Endothelial cell of umbilical vein (primary cell): Measurements from ENCODE around the gene GTPBP10. TPM values are rescaled to one million over a fixed set of nuclear protein-coding genes. Genes with fewer than 3 reads are reported as not detected.
"Not testable (repeated sequence)": the region's sequence is repeated elsewhere in the genome, so short reads cannot be mapped to it uniquely, and the experiment has no call there.

ENCODE experiments used
- BruUV-seq: library from RNA; stranded (reverse); fragments of 400-500 nt; replicated peaks from 2 replicates; lab custom pipeline; 2021; lab: Mats Ljungman, UMichigan
- CTCF ChIA-PET: fragments of 300-600, 350-600 bp; sonication (Branson Sonifier 250); formaldehyde crosslinking; loops from one replicate; lab custom pipeline; 2021; ENCODE audit warnings: antibody characterized with exemption, inconsistent platforms; lab: Charles Lee
- POLR2A ChIA-PET: fragments of 300-600, 350-600 bp; sonication (Branson Sonifier 250); formaldehyde crosslinking; loops from one replicate; lab custom pipeline; 2021; ENCODE audit warnings: antibody characterized with exemption, inconsistent platforms; lab: Charles Lee
- DNase-seq: peaks from one replicate; pipeline ENCODE4 v3.0.0-alpha.2; 2011; ENCODE audit warnings: low read depth, low spot score
- FAIRE-seq: peaks from 2 replicates; lab custom pipeline; 2011; peaks lifted over from hg19 to GRCh38; lab: Jason Lieb, UNC
- H2AFZ ChIP-seq: 2 replicates; pipeline ENCODE4 v1.6.0; 2012; ENCODE audit warnings: low read depth, low read length, control low read depth, inconsistent platforms
- H3K27ac ChIP-seq: 2 replicates; pipeline ENCODE4 v1.5.1; 2011; ENCODE audit warnings: low read depth, mild to moderate bottlenecking, control low read depth, low read length, moderate library complexity; ENCODE audit not compliant: insufficient read depth
- H3K27me3 ChIP-seq, 2 experiments: 2 replicates each; pipeline versions ENCODE4 v1.6.0 to v1.6.1; 2011; ENCODE audit warnings: low read length in 2 of 2, mixed read lengths in 1 of 2; ENCODE audit not compliant: control insufficient read depth in 2 of 2, insufficient read depth in 2 of 2
- H3K36me3 ChIP-seq, 2 experiments: 2 replicates in 1 of 2; 3 replicates in 1 of 2; pipeline ENCODE4 v1.5.1; 2011; ENCODE audit warnings: low read length in 2 of 2, mild to moderate bottlenecking in 1 of 2, moderate library complexity in 1 of 2; ENCODE audit not compliant: control insufficient read depth in 2 of 2, insufficient read depth in 2 of 2; ENCODE audit errors: extremely low read depth in 1 of 2
- H3K4me1 ChIP-seq: 3 replicates; pipeline ENCODE4 v1.5.1; 2011; ENCODE audit warnings: mild to moderate bottlenecking, low read length; ENCODE audit not compliant: control insufficient read depth, insufficient read depth; ENCODE audit errors: extremely low read depth
- H3K4me2 ChIP-seq: 2 replicates; pipeline ENCODE4 v1.6.1; 2011; ENCODE audit warnings: low read length, control low read depth, mixed read lengths; ENCODE audit not compliant: insufficient read depth
- H3K4me3 ChIP-seq, 3 experiments: fragments of 200-600 bp in 1 of 3; sonication (generic), shearing (Covaris generic) in 1 of 3; replicated peaks in 1 of 3; 2 replicates each; pipeline ENCODE4 v1.5.1; 2011 to 2016; ENCODE audit warnings: control low read depth in 3 of 3, low read length in 3 of 3, mild to moderate bottlenecking in 2 of 3, inconsistent platforms in 1 of 3, low read depth in 1 of 3, moderate library complexity in 1 of 3; ENCODE audit not compliant: insufficient read depth in 1 of 3
- H3K79me2 ChIP-seq: 2 replicates; pipeline ENCODE4 v1.6.0; 2012; ENCODE audit warnings: low read length, inconsistent platforms; ENCODE audit not compliant: control insufficient read depth, insufficient read depth
- H3K9ac ChIP-seq: replicated peaks from 2 replicates; pipeline ENCODE3; 2011; ENCODE audit warnings: low read length, control low read depth; ENCODE audit not compliant: insufficient read depth; ENCODE audit errors: extremely low read depth
- H3K9me1 ChIP-seq: replicated peaks from 3 replicates; pipeline ENCODE4 v1.6.0; 2011; ENCODE audit warnings: mild to moderate bottlenecking, low read length; ENCODE audit not compliant: control insufficient read depth, insufficient read depth; ENCODE audit errors: extremely low read depth
- H3K9me3 ChIP-seq: replicated peaks from 2 replicates; pipeline ENCODE4 v1.5.1; 2012; ENCODE audit warnings: low read length, inconsistent platforms; ENCODE audit not compliant: control insufficient read depth, insufficient read depth
- H4K20me1 ChIP-seq: replicated peaks from 2 replicates; pipeline ENCODE3; 2011; ENCODE audit warnings: mild to moderate bottlenecking, low read length; ENCODE audit not compliant: control insufficient read depth, insufficient read depth; ENCODE audit errors: extremely low read depth
- EZH2 ChIP-seq: IDR thresholded peaks from 2 replicates; pipeline ENCODE4 v1.6.1; 2012; ENCODE audit warnings: borderline replicate concordance, low read depth, mild to moderate bottlenecking, moderate library complexity, low read length, inconsistent platforms; ENCODE audit not compliant: severe bottlenecking
- FOS ChIP-seq: IDR thresholded peaks from 2 replicates; pipeline ENCODE4 v1.6.1; 2011; ENCODE audit warnings: mild to moderate bottlenecking, low read length, moderate library complexity, borderline replicate concordance; ENCODE audit not compliant: insufficient read depth
- GATA2 ChIP-seq: IDR thresholded peaks from 2 replicates; pipeline ENCODE4 v1.7.0; 2011; ENCODE audit warnings: low read depth, mild to moderate bottlenecking, moderate library complexity, mixed read lengths, low read length; ENCODE audit not compliant: insufficient read length, insufficient read depth
- JUN ChIP-seq: IDR thresholded peaks from 2 replicates; pipeline ENCODE4 v1.6.1; 2011; ENCODE audit warnings: borderline replicate concordance, low read depth; ENCODE audit not compliant: insufficient read length, insufficient read depth
- MYC ChIP-seq: IDR thresholded peaks from one replicate; pipeline ENCODE4 v1.6.1; 2011; ENCODE audit warnings: mild to moderate bottlenecking, low read depth, low read length
- POLR2A ChIP-seq: IDR thresholded peaks from 2 replicates; pipeline ENCODE4 v1.6.1; 2012; ENCODE audit warnings: low read depth, mild to moderate bottlenecking, control low read depth, low read length
- POLR2AphosphoS5 ChIP-seq: IDR thresholded peaks from 2 replicates; pipeline ENCODE4 v1.6.1; 2012; ENCODE audit warnings: low read depth, mild to moderate bottlenecking, control low read depth, low read length, moderate library complexity; ENCODE audit not compliant: insufficient read depth
- dilution Hi-C: fragments of 300-500 bp; cut with MboI; formaldehyde crosslinking; loops from one replicate; pipeline ENCODE4 v1.15.0; 2019; ENCODE audit warnings: low sequenced_read_pairs; ENCODE audit not compliant: extremely low pct_ligation_motif_present
- intact Hi-C: fragments of 100-400 bp; cut with micrococcal nuclease; formaldehyde crosslinking; loops from one replicate; pipeline ENCODE4 v1.10.0; 2022
- polyA plus RNA-seq, 4 experiments: library from polyadenylated mRNA; depleted of rRNA in 3 of 4; stranded (reverse) in 3 of 4; unstranded in 1 of 4; fragments of >200 nt; gene quantifications; 2 replicates each; pipeline versions ENCODE4 v1.2.1 to v1.2.3, GENCODE V29; 2011 to 2012; ENCODE audit warnings: missing spikeins in 1 of 4
- total RNA-seq: library from RNA; stranded (reverse); gene quantifications from 2 replicates; pipeline ENCODE4 v1.2.3, GENCODE V29; 2021
- TF ChIP-seq, protein P1 (sequence below), 2 donors: IDR thresholded peaks; 1 replicate in 1 of 2; 2 replicates in 1 of 2; pipeline ENCODE4 v1.5.1; 2011; ENCODE audit warnings: low read length in 2 of 2, mild to moderate bottlenecking in 2 of 2, moderate library complexity in 2 of 2, control low read depth in 1 of 2, inconsistent platforms in 1 of 2, low read depth in 1 of 2; ENCODE audit not compliant: insufficient read depth in 1 of 2; ENCODE audit errors: extremely low read depth in 1 of 2
- TF ChIP-seq, protein P2 (sequence below): IDR thresholded peaks from 2 replicates; pipeline ENCODE4 v1.6.1; 2011; ENCODE audit not compliant: insufficient read depth, insufficient read length

Gene GTPBP10
- total and polyA plus RNA-seq, 2 donors (not counting 3 experiments of a cell fraction or from before 2014, with no cell fraction given), result 3.5 to 16.7 TPM

DNA sequence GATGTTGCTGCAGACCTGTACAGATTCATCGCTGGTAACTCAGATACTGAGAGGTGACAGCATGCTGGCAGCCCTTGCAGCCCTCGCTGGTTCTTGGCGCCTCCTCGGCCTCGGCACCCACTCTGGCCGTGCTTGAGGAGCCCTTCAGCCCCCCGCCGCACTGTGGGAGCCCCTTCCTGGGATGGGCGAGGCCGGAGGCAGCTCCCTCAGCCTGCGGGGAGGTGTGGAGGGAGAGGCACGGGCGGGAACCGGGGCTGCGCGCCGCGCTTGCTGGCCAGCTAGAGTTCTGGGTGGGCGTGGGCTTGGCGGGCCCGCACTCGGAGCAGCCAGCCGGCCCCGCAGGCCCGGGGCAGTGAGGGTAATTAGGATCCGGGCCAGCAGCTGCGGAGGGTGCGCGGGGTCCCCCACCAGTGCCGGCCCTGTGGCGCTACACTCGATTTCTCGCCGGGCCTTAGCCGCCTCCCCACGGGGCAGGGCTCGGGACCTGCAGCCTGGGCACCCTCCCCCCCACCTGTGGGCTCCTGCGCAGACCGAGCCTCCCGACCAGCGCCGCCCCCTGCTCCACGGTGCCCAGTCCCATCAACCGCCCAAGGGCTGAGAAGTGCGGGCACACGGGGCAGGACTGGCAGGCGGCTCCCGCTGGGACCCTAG, 12.2 kb upstream of the GTPBP10 start:
- CTCF ChIA-PET, result no interaction called here

DNA sequence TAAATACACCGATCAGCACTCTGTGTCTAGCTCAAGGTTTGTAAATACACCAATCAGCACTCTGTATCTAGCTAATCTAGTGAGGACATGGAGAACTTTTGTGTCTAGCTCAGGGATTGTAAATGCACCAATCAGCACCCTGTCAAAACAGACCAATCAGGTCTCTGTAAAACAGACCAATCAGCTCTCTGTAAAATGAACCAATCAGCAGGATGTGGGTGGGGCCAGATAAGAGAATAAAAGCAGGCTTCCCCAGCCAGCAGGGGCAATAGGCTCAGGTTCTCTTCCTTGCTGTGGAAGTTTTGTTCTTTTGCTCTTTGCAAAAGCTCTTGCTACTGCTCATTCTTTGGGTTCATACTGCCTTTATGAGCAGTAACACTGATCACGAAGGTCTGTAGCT, 11.6 kb upstream of the GTPBP10 start:
- peaks cover 7 to 15% of the 10 kb centered on the region in 2 experiments for H3K27me3 ChIP-seq
- dilution Hi-C loops, H3K9me3 ChIP-seq, H4K20me1 ChIP-seq, H3K36me3 ChIP-seq, H3K4me1 ChIP-seq, H3K27ac ChIP-seq, H3K4me3 ChIP-seq, FAIRE-seq, H3K9me1 ChIP-seq, H3K4me2 ChIP-seq, intact Hi-C loops, H2AFZ ChIP-seq, BruUV-seq, H3K79me2 ChIP-seq, DNase-seq, H3K9ac ChIP-seq, CTCF ChIA-PET, POLR2A ChIA-PET: not testable (repeated sequence)

More for the DNA sequence above, 12.2 kb upstream of the GTPBP10 start:
- Histone ChIP-seq H3K79me2 (no peaks in the 10 kb centered on the region), H3K9me3 (no peaks in the 10 kb centered on the region), H4K20me1 (no peaks in the 10 kb centered on the region), H3K4me1 (no peaks in the 10 kb centered on the region), H3K4me3 (no peak overlapping the region), H3K9me1 (no peaks in the 10 kb centered on the region), H3K27ac (no peak overlapping the region), H3K9ac (no peak overlapping the region), H3K4me2 (no peak overlapping the region), H2AFZ (no peak overlapping the region), H3K27me3 (peaks cover 7 to 17% of the 10 kb centered on the region in 2 experiments), H3K36me3 (no peaks in the 10 kb centered on the region)
- intact Hi-C loops, result no loop called here
- POLR2A ChIA-PET, result no interaction called here
- BruUV-seq, result no TSS peak
- no peak for FAIRE-seq
- DNase-seq, result no peak
- no peak for TF ChIP-seq MYC
- TF ChIP-seq POLR2A, result no peak
- TF ChIP-seq, protein P1, sequence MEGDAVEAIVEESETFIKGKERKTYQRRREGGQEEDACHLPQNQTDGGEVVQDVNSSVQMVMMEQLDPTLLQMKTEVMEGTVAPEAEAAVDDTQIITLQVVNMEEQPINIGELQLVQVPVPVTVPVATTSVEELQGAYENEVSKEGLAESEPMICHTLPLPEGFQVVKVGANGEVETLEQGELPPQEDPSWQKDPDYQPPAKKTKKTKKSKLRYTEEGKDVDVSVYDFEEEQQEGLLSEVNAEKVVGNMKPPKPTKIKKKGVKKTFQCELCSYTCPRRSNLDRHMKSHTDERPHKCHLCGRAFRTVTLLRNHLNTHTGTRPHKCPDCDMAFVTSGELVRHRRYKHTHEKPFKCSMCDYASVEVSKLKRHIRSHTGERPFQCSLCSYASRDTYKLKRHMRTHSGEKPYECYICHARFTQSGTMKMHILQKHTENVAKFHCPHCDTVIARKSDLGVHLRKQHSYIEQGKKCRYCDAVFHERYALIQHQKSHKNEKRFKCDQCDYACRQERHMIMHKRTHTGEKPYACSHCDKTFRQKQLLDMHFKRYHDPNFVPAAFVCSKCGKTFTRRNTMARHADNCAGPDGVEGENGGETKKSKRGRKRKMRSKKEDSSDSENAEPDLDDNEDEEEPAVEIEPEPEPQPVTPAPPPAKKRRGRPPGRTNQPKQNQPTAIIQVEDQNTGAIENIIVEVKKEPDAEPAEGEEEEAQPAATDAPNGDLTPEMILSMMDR (IDR thresholded peaks at IDR 0.05; ENCODE audit: extremely low read depth in 1 of 2, insufficient read depth in 1 of 2, low read depth in 1 of 2, low read length in 2 of 2), result no peak
- no peak for TF ChIP-seq GATA2
- no peak for TF ChIP-seq JUN
- TF ChIP-seq, protein P2, sequence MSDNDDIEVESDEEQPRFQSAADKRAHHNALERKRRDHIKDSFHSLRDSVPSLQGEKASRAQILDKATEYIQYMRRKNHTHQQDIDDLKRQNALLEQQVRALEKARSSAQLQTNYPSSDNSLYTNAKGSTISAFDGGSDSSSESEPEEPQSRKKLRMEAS, result no peak
- no peak for TF ChIP-seq EZH2
- no peak for TF ChIP-seq POLR2AphosphoS5
- no peak for TF ChIP-seq FOS
- dilution Hi-C loops, result no loop called here
